GM19452 (cell line): ENCODE results near the gene IPO4.
A peak's percentile ranks its signal among the peaks of the same experiment; 100 is the strongest.

Source experiments
- ATAC-seq: cut with Tn5 transposase; IDR thresholded peaks from one replicate; pipeline ENCODE4 v1.9.1; 2021; ENCODE audit not compliant: unreplicated experiment

IPO4 gene

DNA sequence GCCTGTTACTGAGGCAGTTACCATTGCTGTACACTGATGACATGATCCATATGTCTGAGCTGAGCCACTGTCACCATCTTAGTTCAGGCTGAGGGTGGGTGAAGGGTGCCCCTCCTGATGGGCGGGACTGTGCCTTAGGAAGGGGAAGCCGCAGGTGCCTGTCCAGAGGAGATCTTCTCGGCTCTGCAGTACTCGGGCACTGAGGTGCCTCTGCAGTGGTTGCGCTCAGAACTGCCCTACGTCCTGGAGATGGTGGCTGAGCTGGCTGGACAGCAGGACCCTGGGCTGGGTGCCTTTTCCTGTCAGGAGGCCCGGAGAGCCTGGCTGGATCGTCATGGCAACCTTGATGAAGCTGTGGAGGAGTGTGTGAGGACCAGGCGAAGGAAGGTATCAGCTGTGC, 37.6 kb downstream of the IPO4 start:
- ATAC-seq = no peak

- no peak for ATAC-seq
Measured at GRCh38 chr14:24150567-24150966, 38.0 kb downstream of the IPO4 start.

DNA sequence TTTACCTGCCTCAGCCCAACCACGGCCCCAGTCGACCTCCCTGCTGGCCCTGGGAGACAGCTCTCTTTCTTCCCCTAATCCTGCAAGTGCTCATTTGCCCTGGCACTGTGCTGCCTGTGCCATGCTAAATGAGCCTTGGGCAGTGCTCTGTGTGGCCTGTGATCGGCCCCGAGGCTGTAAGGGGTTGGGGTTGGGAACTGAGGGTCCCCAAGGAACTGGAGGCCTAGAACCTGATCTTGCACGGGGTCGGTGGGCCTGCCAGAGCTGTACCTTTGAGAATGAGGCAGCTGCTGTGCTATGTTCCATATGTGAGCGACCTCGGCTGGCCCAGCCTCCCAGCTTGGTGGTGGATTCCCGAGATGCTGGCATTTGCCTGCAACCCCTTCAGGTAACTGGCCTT, 38.6 kb downstream of the IPO4 start:
- ATAC-seq = no peak

GRCh38 chr14:24149302-24149969, 39.2 kb downstream of the IPO4 start:
- ATAC-seq = no peak

DNA sequence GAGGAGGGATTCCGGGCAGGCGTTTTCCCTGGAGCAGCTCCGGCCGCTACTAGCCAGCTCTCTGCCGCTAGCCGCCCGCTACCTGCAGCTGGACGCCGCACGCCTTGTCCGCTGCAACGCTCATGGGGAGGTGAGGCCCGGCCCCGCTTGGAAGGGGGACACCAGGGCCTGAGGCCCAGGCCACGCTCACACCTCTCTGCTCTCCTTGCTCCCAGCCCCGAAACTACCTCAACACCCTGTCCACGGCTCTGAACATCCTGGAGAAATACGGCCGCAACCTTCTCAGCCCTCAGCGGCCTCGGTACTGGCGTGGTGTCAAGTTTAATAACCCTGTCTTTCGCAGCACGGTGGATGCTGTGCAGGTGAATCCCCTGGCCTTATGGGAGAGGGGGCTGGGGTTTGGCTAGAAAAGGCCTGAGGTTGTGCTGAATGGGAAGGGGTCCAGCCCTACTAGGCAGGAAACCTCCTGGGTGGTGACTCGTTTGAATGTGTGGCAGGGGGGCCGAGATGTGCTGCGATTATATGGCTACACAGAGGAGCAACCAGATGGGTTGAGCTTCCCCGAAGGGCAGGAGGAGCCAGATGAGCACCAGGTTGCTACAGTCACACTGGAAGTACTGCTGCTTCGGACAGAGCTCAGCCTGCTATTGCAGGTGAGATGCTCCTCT, 40.7 kb downstream of the IPO4 start:
- no peak for ATAC-seq

DNA sequence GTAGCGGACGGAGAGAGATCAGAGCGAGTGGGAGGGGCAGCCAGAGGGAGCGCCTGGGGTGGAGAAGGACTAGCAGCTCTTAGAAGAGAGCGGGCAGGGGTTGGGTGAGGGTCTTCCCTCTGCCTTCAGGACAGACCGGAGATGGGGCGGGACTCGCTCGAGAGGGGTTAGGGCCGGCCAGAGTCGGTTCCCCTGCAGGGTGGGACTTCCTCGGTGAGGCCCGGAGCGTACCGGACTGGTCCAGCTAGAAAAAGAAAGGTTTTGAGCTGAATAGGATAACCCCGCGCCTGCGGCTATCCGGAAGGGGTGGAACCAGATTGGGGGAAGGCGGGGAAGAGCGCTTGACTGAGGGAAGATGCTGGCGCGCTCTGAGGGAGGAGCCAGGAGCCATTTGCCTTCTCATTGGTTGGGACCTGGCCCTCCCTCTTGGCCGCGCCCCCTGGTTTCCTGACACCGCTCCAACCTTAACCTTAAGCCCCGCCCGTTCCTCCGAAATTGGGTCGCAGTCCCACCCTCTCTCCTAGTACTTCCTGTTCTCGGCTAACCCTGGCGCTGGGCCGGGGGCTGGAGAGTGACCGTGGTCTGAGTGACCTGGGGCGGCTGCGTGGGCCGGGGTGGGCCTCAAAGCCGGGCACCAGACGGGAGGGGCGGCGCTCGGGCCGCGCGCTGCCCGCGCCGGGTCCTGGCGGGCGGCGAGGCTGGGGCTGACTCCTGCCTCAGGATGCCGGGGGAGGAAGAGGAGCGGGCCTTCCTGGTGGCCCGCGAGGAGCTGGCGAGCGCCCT, 41.4 kb downstream of the IPO4 start, which contains the start of gene RNF31:
TSS of gene RNF31 (plus strand) at position 521 of the 783 bp plus-strand sequence. CDS start at position 722, 201 bp downstream.
- ATAC-seq = peak; percentile 78

DNA sequence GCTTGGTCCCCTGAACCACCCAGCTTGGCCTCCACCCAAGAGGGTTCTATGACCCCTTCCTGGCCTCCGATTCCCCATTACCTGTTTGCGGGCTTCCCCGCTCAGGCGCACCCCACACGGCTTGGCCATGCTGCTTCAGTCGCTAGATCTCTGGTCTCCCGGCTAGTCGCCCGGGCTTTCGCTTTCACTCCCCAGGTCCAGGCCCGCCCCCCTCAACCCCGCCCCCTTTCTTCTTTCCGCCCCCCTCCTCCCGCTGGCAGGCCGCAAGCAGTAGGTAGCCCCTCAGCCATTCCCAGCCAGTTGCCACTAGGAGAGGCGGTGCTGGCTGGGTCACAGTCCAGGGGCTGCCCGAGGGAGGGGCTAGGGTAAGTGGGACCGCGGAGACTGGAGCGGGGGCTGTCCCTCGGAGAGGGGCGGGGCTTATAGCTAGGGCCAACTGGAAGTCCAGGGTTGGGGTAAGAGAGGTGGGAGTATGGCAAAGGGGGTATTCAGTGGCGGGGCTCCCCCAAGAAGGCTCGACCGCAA, 42.1 kb downstream of the IPO4 start, which contains the start of gene PSME2:
TSS of gene PSME2 (minus strand) at position 158 of the 525 bp plus-strand sequence. CDS start at position 129, 29 bp downstream.
- peak; percentile 56 for ATAC-seq

- no peak for ATAC-seq
Measured at GRCh38 chr14:24145690-24146452, 42.7 kb downstream of the IPO4 start.

GRCh38 chr14:24145219-24145618, 43.4 kb downstream of the IPO4 start:
- ATAC-seq = no peak

DNA sequence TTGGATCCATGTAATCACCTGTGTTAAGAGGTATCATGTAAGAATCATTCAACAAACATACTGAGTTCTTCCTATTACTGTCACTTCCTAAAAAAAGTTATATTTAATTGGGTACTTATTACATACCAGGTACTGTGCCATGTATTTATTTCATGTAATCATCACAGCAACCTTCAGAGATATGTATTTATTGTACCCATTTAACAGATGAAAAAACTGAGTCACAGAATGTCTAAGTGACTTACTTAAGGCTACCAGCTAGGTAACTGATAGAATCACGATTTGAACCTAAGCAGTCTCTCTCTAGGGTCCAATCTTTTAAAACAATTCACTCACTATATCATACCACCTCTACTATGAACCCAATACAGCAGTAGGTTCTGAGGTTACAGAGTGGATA, 44.2 kb downstream of the IPO4 start:
- ATAC-seq = no peak

DNA sequence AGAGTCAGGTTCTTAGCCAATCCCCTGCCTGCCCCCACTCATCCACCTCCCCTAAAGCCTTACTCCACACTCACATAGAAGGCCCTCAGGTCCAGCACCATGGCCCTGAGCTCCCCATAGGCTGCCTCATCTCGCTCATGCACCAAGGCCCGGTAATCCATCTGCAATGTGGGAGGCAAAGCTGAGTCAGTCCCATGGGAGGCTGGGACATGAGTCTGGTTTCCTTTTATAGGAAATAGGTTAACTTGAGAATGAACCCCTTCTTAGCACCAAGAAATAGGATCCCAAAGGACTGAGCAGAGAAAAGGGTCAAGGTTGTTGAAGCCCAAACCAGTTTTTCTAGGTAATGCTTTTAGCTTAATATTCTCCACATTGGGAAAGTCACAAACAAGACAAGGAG, 45.1 kb downstream of the IPO4 start:
- no peak for ATAC-seq

- ATAC-seq = peak; percentile 82
Measured at GRCh38 chr14:24141097-24141880, 47.3 kb downstream of the IPO4 start, which contains the start of gene EMC9. Gene EMC9 (minus strand): TSS chr14:24141591. CDS start chr14:24141304, 287 bp downstream.

DNA sequence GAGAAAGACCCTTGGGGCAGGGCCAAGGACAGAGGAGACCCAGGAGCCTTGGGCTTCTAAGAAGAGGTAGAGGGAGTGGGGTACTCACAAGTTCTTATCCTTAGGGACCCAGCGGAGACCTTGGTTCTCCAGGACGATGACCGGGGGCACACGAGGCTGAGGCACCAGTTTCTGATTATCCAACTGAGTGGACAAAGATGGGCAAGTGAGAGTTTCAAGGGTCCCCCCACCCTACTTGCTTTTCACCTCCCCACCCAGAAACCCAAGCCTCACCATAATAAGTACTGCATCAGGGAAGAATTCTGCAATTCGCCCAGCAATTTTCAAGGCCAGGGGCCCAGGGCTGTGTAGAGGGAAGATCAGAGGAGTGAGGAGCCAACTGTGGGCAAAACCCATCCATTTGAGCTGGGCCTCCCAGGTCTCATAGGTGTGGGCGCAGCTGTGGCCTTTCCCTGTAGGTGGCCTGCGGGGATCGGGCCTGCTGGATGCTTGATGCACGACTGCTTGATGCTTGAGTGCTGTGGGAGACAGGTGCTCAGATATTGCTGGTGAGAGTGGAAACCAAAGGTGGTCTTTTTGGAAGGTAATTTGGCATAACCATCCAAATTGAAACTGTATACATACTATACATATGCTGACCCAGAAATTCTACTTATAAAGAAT, 49.2 kb downstream of the IPO4 start:
- ATAC-seq = no peak

- ATAC-seq = no peak
Measured at GRCh38 chr14:24138396-24139271, 50.0 kb downstream of the IPO4 start.

DNA sequence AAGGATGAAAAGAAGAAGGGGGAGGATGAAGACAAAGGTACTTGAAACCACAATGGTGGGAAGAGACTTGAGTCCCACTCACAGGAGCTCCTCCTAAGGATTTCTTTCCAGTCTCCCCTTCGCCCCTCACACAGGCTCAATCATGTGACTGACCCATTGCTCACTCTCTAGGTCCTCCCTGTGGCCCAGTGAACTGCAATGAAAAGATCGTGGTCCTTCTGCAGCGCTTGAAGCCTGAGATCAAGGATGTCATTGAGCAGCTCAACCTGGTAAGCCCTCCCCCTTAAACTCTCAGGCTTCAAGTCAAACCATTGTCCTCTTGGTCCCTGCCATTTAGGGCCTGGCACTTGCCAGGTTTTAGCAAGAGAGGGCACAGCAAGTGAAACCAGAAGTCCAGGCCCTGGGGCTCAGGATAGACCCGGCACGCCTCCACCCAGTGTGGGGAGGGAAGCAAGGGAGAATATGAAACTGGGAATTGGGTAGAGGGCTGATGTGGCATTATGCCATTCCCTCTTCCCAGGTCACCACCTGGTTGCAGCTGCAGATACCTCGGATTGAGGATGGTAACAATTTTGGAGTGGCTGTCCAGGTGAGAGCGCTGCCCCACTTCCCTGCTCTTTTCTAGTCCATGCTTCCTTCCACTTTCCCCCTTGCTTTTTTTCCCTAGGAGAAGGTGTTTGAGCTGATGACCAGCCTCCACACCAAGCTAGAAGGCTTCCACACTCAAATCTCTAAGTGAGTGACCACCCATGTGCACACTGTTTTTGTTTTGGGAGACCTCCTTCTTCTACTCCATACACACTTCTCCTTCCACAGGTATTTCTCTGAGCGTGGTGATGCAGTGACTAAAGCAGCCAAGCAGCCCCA, 50.9 kb downstream of the IPO4 start:
- ATAC-seq = no peak

DNA sequence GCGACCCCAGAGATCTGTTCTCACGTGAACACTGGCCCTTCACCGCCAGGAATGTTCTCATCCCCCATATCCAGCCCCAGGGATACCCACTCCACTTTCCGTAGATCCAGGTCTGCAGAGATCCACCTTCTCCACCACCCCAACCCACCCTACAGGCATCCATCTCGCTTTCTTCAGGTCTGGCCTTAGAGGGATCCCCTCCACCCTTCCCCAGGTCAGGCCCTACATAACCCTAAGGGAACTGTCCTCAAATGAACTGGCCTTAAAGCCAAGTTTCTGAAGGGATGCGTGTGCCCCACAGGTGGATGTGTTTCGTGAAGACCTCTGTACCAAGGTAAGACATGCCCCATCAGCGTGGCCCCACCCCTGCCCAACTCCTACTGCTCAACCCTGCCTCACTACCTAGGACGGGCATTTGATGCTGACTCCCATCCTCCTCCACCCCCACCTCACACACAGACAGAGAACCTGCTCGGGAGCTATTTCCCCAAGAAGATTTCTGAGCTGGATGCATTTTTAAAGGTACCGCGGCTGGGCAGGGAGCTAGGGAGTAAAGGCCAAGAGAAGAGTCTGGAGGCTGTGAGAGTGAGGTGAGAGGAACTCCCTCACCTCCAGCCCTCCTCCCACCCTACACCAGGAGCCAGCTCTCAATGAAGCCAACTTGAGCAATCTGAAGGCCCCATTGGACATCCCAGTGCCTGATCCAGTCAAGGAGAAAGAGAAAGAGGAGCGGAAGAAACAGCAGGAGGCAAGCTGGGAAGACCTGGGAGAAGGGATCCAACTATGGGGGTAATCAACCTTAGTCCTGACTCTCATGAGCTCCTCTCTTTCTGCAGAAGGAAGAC, 51.7 kb downstream of the IPO4 start:
- no peak for ATAC-seq
